Parathyroid adenoma (tissue), 2 donors: Measurements from ENCODE around the gene BSX.

Experiments used
- H2AFZ ChIP-seq: fragments of 300-600 bp; sonication (generic); one replicate; pipeline ENCODE4 v1.7.0; 2017; ENCODE audit warnings: antibody characterized with exemption, mild to moderate bottlenecking
- H3K27ac ChIP-seq: fragments of 300-600 bp; sonication (generic); one replicate; pipeline ENCODE4 v1.7.0; 2017
- H3K27me3 ChIP-seq: fragments of 300-600 bp; sonication (generic); one replicate; pipeline ENCODE4 v1.7.0; 2017; ENCODE audit warnings: low read length; ENCODE audit not compliant: control insufficient read depth, insufficient read depth
- H3K36me3 ChIP-seq: fragments of 300-600 bp; sonication (generic); one replicate; pipeline ENCODE4 v1.7.0; 2017; ENCODE audit warnings: low read length; ENCODE audit not compliant: control insufficient read depth, insufficient read depth
- H3K4me1 ChIP-seq: fragments of 300-600 bp; sonication (generic); one replicate; pipeline ENCODE4 v1.7.0; 2017; ENCODE audit warnings: control low read depth
- H3K4me2 ChIP-seq: fragments of 300-600 bp; sonication (generic); one replicate; pipeline ENCODE4 v1.7.0; 2017; ENCODE audit warnings: low read length
- H3K4me3 ChIP-seq: fragments of 300-600 bp; sonication (generic); one replicate; pipeline ENCODE4 v1.7.0; 2017; ENCODE audit warnings: low read depth, low read length
- H3K79me2 ChIP-seq: fragments of 300-600 bp; sonication (generic); one replicate; pipeline ENCODE4 v1.7.0; 2017; ENCODE audit warnings: control low read depth
- H3K9ac ChIP-seq: fragments of 300-600 bp; sonication (generic); one replicate; pipeline ENCODE4 v1.7.0; 2017; ENCODE audit warnings: mild to moderate bottlenecking
- H3K9me3 ChIP-seq: fragments of 300-600 bp; sonication (generic); one replicate; pipeline ENCODE4 v1.7.0; 2017; ENCODE audit warnings: low read length; ENCODE audit not compliant: control insufficient read depth
- CTCF ChIP-seq: fragments of 300-600 bp; sonication (generic); IDR thresholded peaks from one replicate; pipeline ENCODE4 v1.7.0; 2017; ENCODE audit warnings: antibody characterized with exemption, mild to moderate bottlenecking
- donor health status: primary hyperparathyroidism.

Gene BSX

GRCh38 chr11:122978299-122978620, 3.4 kb downstream of the BSX start:
- TF ChIP-seq CTCF = no peak
- Histone ChIP-seq H3K4me1 (no peaks in the 10 kb centered on the region), H3K4me3 (no peak overlapping the region), H3K27ac (no peak overlapping the region), H3K9ac (no peak overlapping the region), H3K79me2 (no peaks in the 10 kb centered on the region), H3K9me3 (no peaks in the 10 kb centered on the region), H3K4me2 (no peak overlapping the region), H2AFZ (no peak overlapping the region), H3K27me3 (peaks cover 2% of the 10 kb centered on the region), H3K36me3 (no peaks in the 10 kb centered on the region)

- no peak overlapping the region for H3K9ac ChIP-seq
- no peak overlapping the region for H3K4me3 ChIP-seq
- H3K27ac ChIP-seq = no peak overlapping the region
- H3K9me3 ChIP-seq = no peaks in the 10 kb centered on the region
- no peak for TF ChIP-seq CTCF
- H2AFZ ChIP-seq = no peak overlapping the region
- no peaks in the 10 kb centered on the region for H3K36me3 ChIP-seq
- no peak overlapping the region for H3K4me2 ChIP-seq
- no peaks in the 10 kb centered on the region for H3K79me2 ChIP-seq
- H3K4me1 ChIP-seq = no peaks in the 10 kb centered on the region
- H3K27me3 ChIP-seq = peaks cover 2% of the 10 kb centered on the region
These were observed 4.0 kb downstream of the BSX start for GRCh38 chr11:122977470-122978298.

- no peaks in the 10 kb centered on the region for H3K79me2 ChIP-seq
- TF ChIP-seq CTCF = no peak
- no peak overlapping the region for H3K9ac ChIP-seq
- no peak overlapping the region for H3K4me3 ChIP-seq
- H3K27ac ChIP-seq = no peak overlapping the region
- H3K4me1 ChIP-seq = no peaks in the 10 kb centered on the region
- no peaks in the 10 kb centered on the region for H3K9me3 ChIP-seq
- H3K36me3 ChIP-seq = no peaks in the 10 kb centered on the region
- H3K4me2 ChIP-seq = no peak overlapping the region
- H3K27me3 ChIP-seq = peaks cover 2% of the 10 kb centered on the region
- no peak overlapping the region for H2AFZ ChIP-seq
These were observed 4.7 kb downstream of the BSX start for GRCh38 chr11:122976734-122977469.

- peaks cover 2% of the 10 kb centered on the region for H3K27me3 ChIP-seq
- no peak for TF ChIP-seq CTCF
- H3K4me3 ChIP-seq = no peak overlapping the region
- H3K36me3 ChIP-seq = no peaks in the 10 kb centered on the region
- H3K27ac ChIP-seq = no peak overlapping the region
- H3K9me3 ChIP-seq = no peaks in the 10 kb centered on the region
- no peak overlapping the region for H3K9ac ChIP-seq
- H2AFZ ChIP-seq = no peak overlapping the region
- no peaks in the 10 kb centered on the region for H3K4me1 ChIP-seq
- no peaks in the 10 kb centered on the region for H3K79me2 ChIP-seq
- H3K4me2 ChIP-seq = no peak overlapping the region
These were observed 5.4 kb downstream of the BSX start for GRCh38 chr11:122976061-122976733.
